ENCODE data around the gene CLCNKB.
"Not testable (repeated sequence)": the region's sequence is repeated elsewhere in the genome, so short reads cannot be mapped to it uniquely, and the experiment has no call there.

CLCNKB gene

DNA sequence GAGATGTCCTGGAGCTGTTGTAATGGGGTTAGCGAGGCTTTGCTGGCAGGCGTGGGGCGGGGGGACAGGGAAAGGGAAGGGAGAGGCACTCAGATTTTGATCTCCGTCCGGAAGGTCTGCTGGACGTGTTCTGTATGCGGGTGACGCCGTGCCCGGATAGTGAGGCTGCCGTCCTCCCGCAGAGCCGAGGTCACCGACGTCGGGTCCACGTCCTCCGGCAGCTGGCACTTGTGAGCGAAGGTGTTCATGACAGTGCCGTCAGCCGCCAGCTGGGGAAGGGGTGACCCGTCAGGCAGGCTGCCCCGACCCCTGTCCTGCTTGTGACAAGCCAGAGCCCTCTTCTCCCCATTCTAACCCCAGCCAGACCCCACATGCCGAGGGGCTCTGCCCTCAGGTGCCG is 28.1 kb upstream of the CLCNKB start:
- DNase-seq (ENCODE audit: low spot score), result no peak

GRCh38 chr1:16015960-16016901 is 27.4 kb upstream of the CLCNKB start:
- DNase-seq (ENCODE audit: low spot score), result no peak

GRCh38 chr1:16017076-16017460 is 26.5 kb upstream of the CLCNKB start:
- DNase-seq (ENCODE audit: low spot score), result no peak

GRCh38 chr1:16017461-16018303 is 25.9 kb upstream of the CLCNKB start, which contains the start of gene HSPB7:
HSPB7 (minus strand) TSS chr1:16018043; CDS start chr1:16017963, 80 bp downstream.
- no peak for DNase-seq (ENCODE audit: low spot score)

- DNase-seq (ENCODE audit: low spot score), result no peak
Observed at GRCh38 chr1:16018308-16018707, 25.3 kb upstream of the CLCNKB start.

GRCh38 chr1:16018749-16019643 is 24.6 kb upstream of the CLCNKB start:
- no peak for DNase-seq (ENCODE audit: low spot score)

GRCh38 chr1:16019644-16020277 is 23.8 kb upstream of the CLCNKB start:
- no peak for DNase-seq (ENCODE audit: low spot score)

DNA sequence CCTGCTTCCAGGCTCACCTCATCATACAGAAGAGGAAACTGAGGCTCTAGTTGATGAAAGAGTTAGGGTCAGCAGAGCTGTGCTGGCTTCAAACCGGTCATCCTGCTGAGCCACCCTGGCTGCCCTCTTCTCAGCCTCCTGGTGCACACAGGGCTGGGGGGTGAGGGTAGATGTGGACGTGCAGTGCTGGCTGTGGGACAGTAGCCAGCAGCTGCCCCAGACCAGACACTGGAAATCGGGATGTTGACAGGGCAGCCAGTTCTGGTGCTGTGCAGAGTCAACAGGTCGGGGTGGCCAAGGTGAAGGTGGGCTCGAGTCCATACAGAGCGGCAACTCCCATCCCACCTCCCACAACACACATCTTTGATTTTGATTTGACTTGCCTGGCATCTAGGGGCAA is 23.3 kb upstream of the CLCNKB start:
- no peak for DNase-seq (ENCODE audit: low spot score)

DNA sequence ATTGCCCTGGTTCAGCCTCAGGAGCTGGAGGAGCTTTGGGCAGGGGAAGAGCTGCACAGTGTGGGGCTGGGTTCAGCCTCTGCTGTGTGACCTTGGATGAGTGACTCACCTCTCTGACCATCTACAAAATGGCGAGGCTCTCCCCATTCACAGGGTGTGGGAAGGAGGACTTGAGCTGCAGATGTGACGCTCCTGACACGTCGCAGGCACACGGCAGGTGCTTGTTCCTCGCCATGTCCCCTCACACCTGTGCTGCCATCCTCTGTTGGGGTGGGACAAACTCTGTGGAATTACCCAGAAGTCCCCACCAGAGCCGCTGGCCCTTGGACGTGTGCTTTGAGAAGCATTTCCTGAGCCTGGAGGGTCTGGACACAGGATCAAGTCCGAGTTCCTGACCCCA is 22.7 kb upstream of the CLCNKB start:
- not testable (repeated sequence) for DNase-seq (ENCODE audit: low spot score)

GRCh38 chr1:16021681-16022080 is 21.9 kb upstream of the CLCNKB start, which contains the start of gene CLCNKA:
CLCNKA (plus strand) TSS chr1:16022036; CDS start chr1:16022620, 584 bp downstream.
- no peak for DNase-seq (ENCODE audit: low spot score)

GRCh38 chr1:16022393-16022792 is 21.2 kb upstream of the CLCNKB start:
- DNase-seq (ENCODE audit: low spot score), result no peak

- DNase-seq (ENCODE audit: low spot score), result no peak
Observed at GRCh38 chr1:16023050-16023653, 20.4 kb upstream of the CLCNKB start.

DNA sequence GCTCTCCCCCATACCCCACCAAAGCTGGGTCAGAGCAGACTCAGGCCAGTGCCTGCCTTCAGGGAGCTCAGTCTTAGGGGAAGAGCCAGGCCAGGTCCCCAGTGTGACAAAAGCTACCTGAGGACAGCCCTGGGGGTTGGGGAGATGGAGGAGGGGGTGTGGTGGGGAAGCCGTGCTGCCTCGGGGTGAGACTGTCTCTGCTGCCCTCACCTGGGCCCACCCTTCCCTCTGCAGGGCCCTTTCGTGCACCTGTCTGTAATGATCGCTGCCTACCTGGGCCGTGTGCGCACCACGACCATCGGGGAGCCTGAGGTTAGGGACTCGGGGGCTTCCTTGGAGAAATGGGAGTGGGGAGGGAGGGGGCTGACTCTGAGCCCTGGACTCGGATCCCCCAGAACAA is 17.3 kb upstream of the CLCNKB start:
- not testable (repeated sequence) for DNase-seq (ENCODE audit: low spot score)

- no peak for DNase-seq (ENCODE audit: low spot score)
Observed at GRCh38 chr1:16026723-16027484, 16.7 kb upstream of the CLCNKB start.

DNA sequence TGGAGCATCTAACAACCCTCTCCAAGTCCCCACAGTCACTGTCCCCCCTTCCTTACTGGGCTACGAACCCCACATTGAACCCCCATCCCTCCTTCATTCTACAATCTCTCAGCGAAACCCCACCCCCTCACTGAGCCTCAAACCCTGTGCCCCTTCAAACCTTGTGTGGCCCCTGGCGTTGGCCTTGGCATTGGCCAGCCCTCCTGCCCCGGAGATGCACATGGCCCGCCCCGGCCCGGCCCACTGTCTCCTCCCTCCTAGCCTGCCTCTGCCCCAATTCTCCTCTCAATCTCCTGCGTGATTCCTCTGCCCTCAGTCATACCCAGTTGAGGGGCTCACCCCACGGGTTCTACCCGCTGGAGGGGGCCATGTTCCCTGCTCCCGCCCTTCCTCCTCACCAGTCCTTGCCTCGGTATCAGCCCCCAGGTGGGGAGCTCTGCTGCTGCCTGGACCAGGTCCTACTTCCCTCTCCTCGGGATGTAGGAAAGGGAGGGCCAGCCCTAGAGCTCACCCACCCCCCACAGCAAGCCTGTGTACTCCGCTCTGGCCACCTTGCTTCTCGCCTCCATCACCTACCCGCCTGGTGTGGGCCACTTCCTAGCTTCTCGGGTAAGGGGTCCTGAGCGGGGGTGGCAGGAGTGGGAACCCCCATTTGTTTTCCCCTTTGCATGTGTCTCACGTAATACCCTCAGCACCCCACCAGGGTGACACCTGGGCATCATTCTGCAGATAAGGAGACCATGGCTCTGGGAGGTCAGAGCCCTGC is 15.2 kb upstream of the CLCNKB start:
- no peak for DNase-seq (ENCODE audit: low spot score)

DNA sequence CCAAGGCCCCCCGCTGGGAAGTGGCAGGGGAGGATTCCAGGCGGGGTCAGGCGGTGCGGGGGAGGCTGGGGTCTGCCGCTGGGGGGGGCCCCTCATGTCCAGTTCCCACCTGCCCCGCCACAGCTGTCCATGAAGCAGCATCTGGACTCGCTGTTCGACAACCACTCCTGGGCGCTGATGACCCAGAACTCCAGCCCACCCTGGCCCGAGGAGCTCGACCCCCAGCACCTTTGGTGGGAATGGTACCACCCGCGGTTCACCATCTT is 14.6 kb upstream of the CLCNKB start:
- not testable (repeated sequence) for DNase-seq (ENCODE audit: low spot score)

DNA sequence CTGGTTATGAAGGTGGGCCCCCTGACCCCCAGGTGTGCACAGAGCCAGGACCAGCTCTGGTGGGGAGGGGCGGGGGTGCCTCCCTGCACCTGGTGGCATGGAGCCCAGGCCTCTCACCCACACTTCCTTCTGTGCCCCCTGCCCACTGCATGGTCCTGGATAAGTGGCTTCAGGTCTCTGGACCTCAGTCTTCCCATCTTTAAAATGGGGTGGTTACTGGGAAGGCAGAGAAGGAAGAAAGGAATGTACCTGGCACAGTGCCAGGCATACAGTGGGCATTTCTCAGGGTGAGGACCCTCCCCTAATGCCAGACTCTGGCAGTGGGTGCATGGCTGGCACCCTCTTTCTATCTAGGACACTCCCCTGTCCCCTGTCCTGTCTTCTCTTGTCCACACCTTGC is 14.3 kb upstream of the CLCNKB start:
- no peak for DNase-seq (ENCODE audit: low spot score)

DNA sequence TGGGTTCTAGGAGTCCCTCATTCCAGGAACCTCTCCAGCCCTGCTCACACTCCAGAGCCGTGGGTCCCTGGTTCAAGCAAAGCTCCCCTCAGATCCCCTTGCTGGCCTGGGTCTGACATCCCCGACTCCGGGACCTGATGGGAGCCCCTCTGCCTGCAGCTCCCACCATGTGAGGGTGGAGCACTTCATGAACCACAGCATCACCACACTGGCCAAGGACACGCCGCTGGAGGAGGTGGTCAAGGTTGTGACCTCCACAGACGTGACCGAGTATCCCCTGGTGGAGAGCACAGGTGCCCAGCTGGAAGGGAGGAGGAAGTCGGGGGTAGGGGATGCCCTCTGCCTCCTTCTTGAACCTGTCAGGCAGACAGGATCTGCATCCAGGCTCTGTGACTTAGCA is 12.0 kb upstream of the CLCNKB start:
- DNase-seq (ENCODE audit: low spot score), result no peak

GRCh38 chr1:16032388-16033102 is 11.0 kb upstream of the CLCNKB start:
- peak; percentile 65 for DNase-seq (ENCODE audit: low spot score)
